K562 (cell line): ENCODE measurements around the gene MAGEA4.

Experiments used
- EP300 ChIP-seq: IDR thresholded peaks from 2 replicates; pipeline ENCODE4 v1.6.1; 2012; ENCODE audit warnings: low read length, improper control_type of control experiment
- LEF1 ChIP-seq: fragments of 450-650 bp; IDR thresholded peaks from 2 replicates; pipeline ENCODE4 v1.6.1; 2016; ENCODE audit warnings: mild to moderate bottlenecking
- NFATC3 ChIP-seq: fragments of 450-650 bp; IDR thresholded peaks from 2 replicates; pipeline ENCODE4 v1.6.1; 2017; ENCODE audit warnings: mild to moderate bottlenecking
- RBM15 ChIP-seq: fragments of 200-400 bp; formaldehyde crosslinking; IDR thresholded peaks from 2 replicates; pipeline ENCODE4 v1.6.1; 2018; ENCODE audit warnings: mild to moderate bottlenecking, low read length, moderate library complexity; ENCODE audit not compliant: insufficient read depth
- SP1 ChIP-seq: sonication (generic); formaldehyde crosslinking; IDR thresholded peaks from 2 replicates; pipeline ENCODE4 v1.8.1; 2022; ENCODE audit warnings: mild to moderate bottlenecking, missing genetic modification reagents
- ZNF23 ChIP-seq: fragments of 250-450 bp; sonication (Bioruptor Pico); IDR thresholded peaks from 2 replicates; pipeline ENCODE4 v1.4.0; 2020; ENCODE audit warnings: mild to moderate bottlenecking
- TF ChIP-seq, protein P1 (sequence below), 3 experiments: IDR thresholded peaks in 2 of 3; conservative IDR thresholded peaks in 1 of 3; 2 replicates each; pipeline ENCODE4 v1.5.1; 2011 to 2012; ENCODE audit warnings: low read length in 3 of 3, mild to moderate bottlenecking in 3 of 3, control low read depth in 2 of 3, improper control_type of control experiment in 1 of 3, inconsistent platforms in 1 of 3, low read depth in 1 of 3, mixed read lengths in 1 of 3, moderate library complexity in 1 of 3; ENCODE audit not compliant: insufficient read depth in 2 of 3

- no peak for TF ChIP-seq NFATC3
- TF ChIP-seq, protein P1, sequence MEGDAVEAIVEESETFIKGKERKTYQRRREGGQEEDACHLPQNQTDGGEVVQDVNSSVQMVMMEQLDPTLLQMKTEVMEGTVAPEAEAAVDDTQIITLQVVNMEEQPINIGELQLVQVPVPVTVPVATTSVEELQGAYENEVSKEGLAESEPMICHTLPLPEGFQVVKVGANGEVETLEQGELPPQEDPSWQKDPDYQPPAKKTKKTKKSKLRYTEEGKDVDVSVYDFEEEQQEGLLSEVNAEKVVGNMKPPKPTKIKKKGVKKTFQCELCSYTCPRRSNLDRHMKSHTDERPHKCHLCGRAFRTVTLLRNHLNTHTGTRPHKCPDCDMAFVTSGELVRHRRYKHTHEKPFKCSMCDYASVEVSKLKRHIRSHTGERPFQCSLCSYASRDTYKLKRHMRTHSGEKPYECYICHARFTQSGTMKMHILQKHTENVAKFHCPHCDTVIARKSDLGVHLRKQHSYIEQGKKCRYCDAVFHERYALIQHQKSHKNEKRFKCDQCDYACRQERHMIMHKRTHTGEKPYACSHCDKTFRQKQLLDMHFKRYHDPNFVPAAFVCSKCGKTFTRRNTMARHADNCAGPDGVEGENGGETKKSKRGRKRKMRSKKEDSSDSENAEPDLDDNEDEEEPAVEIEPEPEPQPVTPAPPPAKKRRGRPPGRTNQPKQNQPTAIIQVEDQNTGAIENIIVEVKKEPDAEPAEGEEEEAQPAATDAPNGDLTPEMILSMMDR (IDR thresholded peaks at IDR 0.05 in 2 of 3, conservative IDR thresholded peaks at IDR 0.05 in 1 of 3; ENCODE audit: insufficient read depth in 2 of 3, low read depth in 1 of 3, low read length in 3 of 3) = no peak
- TF ChIP-seq ZNF23 = no peak
- TF ChIP-seq LEF1 = no peak
- TF ChIP-seq SP1 (CRISPR knock-in tag) = no peak
- TF ChIP-seq EP300 = no peak
- no peak for TF ChIP-seq RBM15
Measured at GRCh38 chrX:151880895-151881294, 31.8 kb upstream of the MAGEA4 start.
